AG09319 (cell line): ENCODE results near the gene B4GALT2.

Experiments
- DNase-seq: peaks from one replicate; pipeline ENCODE4 v3.0.0-alpha.2; 2010; ENCODE audit warnings: low read depth; ENCODE audit errors: extremely low read depth
- CTCF ChIP-seq: IDR thresholded peaks from 2 replicates; pipeline ENCODE4 v1.5.1; 2011; ENCODE audit warnings: low read depth, mild to moderate bottlenecking, inconsistent platforms, low read length, moderate library complexity

B4GALT2 gene

GRCh38 chr1:43973981-43974442 is 5.0 kb upstream of the B4GALT2 start:
- TF ChIP-seq CTCF, result no peak
- DNase-seq, result no peak

GRCh38 chr1:43974443-43975248 is 4.4 kb upstream of the B4GALT2 start, which contains the start of gene ATP6V0B:
ATP6V0B (plus strand) TSS chr1:43974960; CDS start chr1:43975041, 81 bp downstream.
- DNase-seq, result peak; percentile 73
- peak; percentile 7 for TF ChIP-seq CTCF

GRCh38 chr1:43975249-43975961 is 3.6 kb upstream of the B4GALT2 start:
- TF ChIP-seq CTCF, result no peak
- DNase-seq, result no peak

GRCh38 chr1:43976045-43976444 is 3.0 kb upstream of the B4GALT2 start:
- no peak for TF ChIP-seq CTCF
- no peak for DNase-seq

- no peak for DNase-seq
- no peak for TF ChIP-seq CTCF
These were observed 2.1 kb upstream of the B4GALT2 start for GRCh38 chr1:43976890-43977289.

GRCh38 chr1:43977376-43978263 is 1.4 kb upstream of the B4GALT2 start:
- no peak for TF ChIP-seq CTCF
- DNase-seq, result no peak
